GM12892 (cell line): ENCODE results near the gene OTOP1.
"Not testable (repeated sequence)": the region's sequence is repeated elsewhere in the genome, so short reads cannot be mapped to it uniquely, and the experiment has no call there.

ENCODE experiments used
- POLR2A ChIP-seq: IDR thresholded peaks from 2 replicates; pipeline ENCODE4 v1.6.1; 2011; ENCODE audit warnings: low read depth, low read length, control low read depth
- POLR2AphosphoS5 ChIP-seq: IDR thresholded peaks from 2 replicates; pipeline ENCODE4 v1.6.1; 2011; ENCODE audit warnings: low read depth, low read length, control low read depth

- not testable (repeated sequence) for TF ChIP-seq POLR2AphosphoS5, POLR2A
Observed at GRCh38 chr4:4145622-4146021, 81.1 kb downstream of the OTOP1 start.
